Non-pigmented ciliary epithelial cell (primary cell): ENCODE measurements around the gene SDC3.
"Not testable (repeated sequence)": the region's sequence is repeated elsewhere in the genome, so short reads cannot be mapped to it uniquely, and the experiment has no call there.

Source experiments
- DNase-seq: peaks from one replicate; pipeline ENCODE4 v3.0.0-alpha.2; 2010; ENCODE audit warnings: low read depth

SDC3 gene

GRCh38 chr1:30874176-30874575 is 34.4 kb downstream of the SDC3 start:
- DNase-seq = no peak

DNA sequence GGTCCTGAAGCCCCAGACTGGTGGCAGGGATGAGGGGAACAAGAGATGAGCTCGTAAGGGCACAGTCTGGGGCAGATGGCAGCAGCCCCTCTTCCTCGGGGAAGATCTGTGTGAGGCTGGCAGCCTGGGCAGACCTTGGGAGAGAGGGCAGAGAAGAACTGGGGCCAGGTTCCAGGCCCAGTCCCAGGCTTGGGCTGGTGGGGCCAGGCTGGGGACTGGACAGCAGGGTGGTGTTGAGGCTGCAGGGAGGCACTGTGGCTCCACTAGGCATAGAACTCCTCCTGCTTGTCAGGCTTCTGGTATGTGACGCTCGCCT is 35.7 kb downstream of the SDC3 start:
- no peak for DNase-seq

- DNase-seq = no peak
These were observed 36.3 kb downstream of the SDC3 start for GRCh38 chr1:30872033-30872947.

- no peak for DNase-seq
These were observed 37.2 kb downstream of the SDC3 start for GRCh38 chr1:30871276-30871871.

DNA sequence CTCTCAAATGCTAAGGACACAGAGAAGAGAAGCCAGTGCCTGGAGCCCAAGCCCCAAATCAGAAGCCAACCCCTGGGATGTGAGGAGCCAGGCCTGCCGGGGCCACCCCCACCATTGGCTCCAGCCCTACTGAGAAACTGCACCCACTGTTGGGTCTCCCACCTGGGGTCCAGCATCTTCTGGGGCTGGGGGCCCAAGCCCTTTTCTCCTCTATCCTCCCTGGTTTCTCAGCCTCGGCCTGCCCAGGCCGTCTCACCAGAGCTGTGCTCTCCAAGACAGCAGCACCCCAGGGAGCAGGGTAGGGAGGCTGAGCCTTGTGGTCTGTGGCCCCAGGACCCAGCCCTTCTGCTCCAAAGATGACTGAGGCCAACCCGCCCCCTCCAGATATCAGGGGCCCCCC is 37.9 kb downstream of the SDC3 start:
- no peak for DNase-seq

DNA sequence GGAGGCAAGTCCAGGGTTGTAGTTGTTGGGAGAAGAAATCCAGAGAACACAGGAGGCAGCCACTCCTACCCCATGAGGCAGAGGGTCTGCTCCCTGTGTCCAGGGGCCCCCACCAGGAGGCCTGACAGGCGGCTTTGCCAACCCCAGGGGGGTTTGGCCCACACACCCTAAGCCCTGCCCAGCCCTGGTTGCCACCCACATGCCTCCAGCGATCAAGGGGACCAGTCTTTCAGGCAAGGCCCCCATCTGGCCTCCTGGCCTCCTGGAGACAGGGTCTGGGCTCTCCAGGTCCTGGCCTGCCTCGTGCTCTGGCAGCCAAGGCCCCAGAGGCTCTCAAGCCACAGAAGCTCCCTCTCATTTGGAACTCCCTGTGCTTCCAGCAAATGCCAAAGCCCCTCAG is 38.5 kb downstream of the SDC3 start:
- no peak for DNase-seq

DNA sequence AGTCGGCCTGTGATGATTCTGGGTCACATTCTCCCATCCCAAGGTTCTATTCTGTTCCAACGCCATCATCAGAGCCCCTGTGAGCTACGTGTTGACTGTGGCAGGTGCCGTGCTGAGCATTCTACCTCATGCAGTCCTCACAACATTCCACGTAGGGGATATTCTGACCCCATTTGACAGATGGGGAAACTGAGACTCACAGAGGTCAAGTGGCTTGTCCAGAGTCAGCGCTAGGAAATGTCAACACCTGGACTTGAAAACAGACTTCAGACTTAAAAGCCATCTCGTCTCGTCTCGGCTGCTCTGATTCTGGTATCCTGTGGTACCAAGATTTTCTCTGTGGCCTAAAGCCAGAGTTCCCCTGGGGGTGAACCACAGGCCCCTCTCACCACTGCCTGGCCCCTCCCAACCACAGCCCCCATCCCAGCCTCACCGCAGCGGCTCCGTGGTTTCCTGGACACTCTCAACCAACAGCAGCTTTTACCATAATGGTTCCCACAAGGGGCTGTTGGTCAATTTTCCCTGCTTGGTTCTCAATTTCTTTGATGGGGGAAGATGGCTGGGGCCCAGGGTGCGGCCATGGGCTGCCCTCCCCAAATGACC is 39.6 kb downstream of the SDC3 start:
- DNase-seq = no peak

DNA sequence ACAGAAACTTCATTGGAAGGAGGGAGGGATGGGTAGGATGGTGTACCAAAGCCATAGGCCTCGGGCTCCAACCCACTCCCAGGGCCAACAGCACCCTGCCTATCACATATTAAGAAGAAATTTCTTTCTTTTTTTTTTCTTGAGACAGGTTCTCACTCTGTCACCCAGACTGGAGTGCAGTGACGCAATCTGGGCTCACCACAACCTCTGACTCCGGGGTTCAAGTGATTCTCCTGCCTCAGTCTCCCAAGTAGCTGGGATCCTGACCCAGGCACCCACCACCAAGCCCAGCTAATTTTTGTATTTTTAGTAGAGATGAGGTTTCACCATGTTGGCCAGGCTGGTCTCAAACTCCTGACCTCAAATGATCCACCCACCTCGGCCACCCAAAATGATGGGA is 40.5 kb downstream of the SDC3 start:
- DNase-seq = not testable (repeated sequence)

DNA sequence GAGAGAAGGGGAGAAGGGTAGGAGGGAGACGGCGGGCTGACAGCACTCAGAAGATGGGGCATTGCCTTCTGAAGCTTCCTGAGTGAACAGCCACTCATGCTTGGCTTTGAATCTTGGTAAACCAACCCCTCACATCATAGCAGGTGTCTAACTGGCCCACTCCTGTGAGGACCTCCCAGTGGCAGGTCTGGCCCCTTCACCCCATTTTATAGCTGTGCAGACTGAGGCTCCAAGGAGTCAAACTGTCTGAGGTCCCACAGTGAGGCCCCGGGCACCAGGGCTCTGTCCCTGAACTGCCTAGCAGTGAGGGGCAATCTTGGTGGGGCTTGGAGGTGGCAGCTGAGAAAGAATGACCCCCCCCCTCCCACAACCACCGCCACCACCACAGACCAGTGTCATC is 41.0 kb downstream of the SDC3 start:
- DNase-seq = no peak

DNA sequence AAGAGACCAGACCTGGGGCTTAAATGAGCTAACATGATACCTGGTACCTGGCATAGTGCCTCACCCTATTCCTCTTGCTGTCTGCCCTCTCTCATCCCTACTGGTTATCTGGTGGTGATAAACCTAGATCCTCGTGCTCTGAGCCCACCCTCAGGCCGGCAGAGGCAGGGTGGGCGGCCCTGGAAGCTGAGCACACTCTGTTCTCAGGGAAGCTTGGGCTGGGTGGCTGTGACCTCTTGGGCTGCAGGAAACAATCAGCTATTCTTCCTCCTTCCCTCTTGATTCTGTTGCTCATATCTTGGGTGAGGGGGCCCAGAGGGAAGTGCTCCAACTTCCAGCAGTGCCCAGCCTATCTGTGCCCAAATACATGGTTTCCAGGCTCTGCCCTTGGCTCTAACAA is 42.0 kb downstream of the SDC3 start:
- no peak for DNase-seq

DNA sequence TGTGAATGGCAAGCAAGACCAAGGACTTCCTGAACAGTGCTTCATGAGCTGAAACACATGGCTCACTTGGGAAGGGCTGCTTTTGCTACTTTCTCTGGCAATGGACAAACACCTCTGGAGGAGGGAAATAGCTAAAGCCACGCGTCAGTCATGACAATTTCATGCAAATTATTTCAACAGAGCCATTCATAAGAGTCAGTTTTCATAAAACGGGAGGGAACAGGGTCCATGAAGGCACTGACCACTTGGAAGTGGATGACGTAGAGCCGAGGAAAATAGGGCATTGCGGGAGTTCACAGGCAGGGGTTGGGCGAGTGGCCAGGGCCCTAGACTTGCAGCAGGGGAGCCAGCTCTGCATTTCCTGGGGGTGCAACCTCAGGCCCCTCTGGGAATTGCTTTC is 43.9 kb downstream of the SDC3 start:
- no peak for DNase-seq

DNA sequence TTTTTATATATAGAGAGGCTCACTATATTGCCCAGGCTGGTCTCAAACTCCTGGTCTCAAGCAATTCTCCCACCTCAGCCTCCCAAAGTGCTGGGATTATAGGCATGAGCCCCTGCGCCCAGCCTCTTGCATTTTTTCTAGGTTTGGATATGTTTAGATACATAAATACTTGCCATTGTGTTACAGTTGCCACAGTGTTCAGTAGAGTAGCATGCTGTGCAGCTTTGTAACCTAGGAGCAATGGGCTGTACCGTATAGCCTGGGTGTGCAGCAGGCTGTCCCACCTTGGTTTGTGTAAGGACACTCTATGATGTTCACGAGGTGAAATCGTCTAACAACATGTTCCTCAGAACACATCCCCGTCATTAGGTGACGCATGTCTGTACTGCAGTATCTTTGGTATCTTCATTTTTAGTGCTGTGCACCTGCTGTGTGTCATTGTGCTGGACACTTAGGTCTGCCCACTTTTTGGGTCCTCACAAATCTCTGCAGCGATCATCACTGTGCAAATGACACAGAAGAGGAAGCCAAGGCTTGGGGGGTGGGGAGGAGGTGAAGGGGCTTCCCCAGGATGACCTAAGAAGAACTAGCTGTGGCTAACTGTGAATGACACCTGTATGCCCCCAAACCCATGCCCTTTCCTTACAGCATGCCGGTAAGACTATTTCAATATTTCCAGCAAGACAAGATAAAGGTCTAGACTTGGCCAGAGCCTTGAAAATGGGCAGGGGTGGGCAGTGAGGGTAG is 44.5 kb downstream of the SDC3 start:
- no peak for DNase-seq

DNA sequence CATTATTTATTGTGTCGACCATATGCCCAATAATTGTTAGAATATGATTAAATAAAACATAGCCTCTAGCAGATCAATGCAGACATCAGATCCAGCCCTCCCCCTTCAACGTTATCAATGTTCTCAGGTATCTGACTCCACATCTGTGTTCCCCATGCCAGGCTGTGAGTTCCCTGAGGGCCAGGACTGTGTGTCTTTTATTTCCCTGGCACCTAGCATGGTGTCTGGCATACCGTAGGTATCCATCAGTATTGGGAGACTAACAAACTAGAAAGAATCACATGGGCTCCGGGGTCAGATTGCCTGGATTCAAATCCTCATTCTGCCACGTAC is 48.3 kb downstream of the SDC3 start:
- DNase-seq = no peak

DNA sequence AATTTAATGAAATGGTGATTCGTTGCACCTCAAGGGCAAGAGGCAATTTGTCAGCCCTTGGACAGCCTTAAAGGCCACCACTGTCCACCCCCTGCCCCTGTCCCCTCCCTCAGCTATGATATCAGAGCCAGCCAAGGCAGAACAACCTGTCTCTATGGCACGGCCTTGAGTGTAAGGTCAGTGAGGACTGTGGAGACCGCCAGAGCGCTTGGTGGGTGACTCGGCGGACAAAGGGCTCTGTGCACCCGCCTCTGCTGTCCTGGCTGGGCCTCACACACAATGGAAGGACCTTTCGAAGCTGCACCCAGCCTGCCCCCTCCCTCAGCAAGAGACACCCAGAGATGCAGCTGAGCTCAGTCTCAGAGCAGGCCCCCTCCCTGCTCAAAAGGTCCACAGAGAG is 50.6 kb downstream of the SDC3 start:
- DNase-seq = no peak

DNA sequence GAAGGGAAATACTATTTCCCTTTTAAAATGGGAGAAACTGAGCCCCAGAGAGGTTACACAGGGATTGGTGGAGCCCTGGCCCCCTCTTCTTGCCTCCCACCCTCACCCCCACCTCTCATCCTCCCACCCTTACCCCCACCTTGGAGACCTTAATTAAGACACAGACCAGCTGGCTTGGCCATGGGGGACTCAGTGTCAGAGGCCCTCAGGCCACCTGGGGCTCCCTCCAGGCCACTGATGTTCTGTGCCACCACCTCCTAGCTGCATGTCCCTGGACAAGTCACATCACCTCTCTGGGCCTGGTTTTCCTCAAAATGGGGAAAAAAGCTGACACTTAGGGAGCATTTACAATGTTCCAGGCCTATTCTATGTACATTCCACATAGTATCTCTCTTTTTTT is 51.5 kb downstream of the SDC3 start:
- DNase-seq = no peak

DNA sequence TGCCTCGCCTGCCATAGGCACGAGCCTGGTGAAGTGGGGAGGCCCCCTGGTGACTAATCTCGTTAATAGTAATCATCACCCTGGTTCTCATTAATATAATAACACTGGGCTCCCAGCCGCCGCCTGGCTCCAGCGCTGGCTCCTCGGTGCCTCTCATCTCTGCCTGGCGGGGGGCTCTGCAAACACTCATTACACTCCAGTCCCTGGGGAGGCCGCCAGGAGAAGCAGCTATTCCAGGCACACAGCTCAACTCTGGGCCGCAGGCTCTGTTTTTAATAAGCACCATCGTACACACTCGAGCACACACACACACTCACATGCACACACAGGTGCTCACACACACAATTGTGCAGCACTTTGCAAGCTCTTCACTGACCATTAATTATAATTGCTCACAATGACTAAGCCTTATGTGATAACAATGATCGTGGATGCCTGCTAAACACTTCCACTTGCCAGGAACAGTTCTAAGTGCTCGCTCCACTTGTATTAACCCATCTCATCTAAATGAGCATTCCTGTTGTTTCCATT is 52.2 kb downstream of the SDC3 start:
- DNase-seq = no peak

DNA sequence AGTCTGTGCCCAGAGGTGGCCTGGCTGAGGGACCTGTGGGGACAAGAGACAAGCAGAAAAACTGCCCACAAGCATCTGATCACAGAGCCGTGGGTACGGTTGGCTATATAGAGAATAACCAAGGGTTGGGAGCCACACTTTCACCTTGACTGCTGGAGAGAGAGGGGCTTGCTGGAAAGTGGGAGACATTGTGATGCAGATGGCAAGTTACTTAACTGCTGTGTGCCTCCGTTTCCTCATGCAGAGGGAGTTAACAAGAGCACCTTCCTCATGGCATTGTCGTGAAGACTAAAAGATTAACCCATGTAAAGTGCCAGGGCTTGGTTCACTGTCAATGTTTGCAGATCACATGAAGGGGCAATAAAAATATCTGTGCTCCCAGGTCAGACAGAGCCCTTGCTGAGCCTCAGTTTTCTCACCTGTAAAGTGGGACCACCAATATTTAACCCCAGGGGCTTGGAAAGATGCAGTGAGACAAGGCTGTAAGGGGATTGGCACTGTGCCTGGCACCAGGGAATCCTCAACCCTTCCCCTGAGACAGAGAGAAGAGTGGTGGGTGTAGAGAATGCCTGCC is 52.8 kb downstream of the SDC3 start:
- DNase-seq = no peak

DNA sequence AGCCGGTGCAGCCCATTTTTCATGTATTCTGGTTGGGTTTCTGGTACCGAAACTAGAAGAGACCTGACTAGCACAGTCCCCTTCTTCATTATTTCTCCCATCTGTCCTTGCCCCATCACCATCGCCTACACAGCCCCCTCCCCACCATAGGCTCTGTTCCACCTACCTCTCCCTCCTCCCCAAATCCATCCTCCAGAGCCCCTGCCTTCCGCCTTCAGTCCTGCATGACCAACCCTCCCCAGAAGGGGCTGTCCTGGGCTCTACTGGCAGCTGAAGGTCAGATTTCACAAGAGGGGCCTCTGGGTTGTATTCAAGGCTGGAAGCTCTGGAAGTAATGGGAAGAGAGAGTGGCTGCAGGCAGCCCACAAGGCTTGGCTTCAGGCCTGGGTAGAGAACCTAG is 55.2 kb downstream of the SDC3 start:
- no peak for DNase-seq

DNA sequence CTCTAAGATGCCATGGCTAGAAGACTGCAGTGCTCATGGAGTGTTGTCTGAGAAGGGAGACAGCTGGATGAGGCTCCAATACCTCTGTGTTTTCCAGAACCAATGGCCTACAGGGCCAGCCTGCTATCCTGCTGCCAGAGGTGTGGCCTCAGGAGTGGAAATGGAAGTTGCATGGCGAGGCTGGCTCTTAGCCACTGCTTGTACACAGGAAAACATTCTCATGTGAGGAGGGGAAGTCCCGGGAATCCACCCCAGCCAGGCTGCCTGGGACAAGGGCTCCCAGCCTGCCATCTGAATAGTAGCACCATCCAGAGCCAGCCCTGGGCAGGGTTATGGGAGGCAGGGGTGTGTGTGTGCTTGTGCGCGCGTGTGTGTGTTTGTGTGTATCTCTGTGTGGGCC is 56.5 kb downstream of the SDC3 start:
- no peak for DNase-seq

DNA sequence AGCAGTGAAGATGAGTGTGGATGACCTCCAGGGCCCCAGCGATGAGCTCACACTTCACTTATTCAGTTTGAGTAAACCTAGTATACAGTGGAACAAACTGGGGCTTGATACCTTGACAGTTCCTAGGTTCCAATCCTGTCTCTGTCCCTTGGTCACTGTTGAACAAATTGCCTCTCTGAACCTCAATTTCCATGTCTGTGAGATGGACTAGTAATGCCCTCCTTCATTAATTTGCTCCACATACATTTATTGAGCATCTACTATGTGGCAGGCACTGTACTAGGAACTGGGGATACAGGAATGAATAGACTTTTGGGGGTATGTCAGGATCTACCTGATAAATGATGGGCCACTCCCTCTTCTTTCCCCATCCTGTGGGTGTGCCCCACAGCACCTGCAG is 57.3 kb downstream of the SDC3 start:
- no peak for DNase-seq

DNA sequence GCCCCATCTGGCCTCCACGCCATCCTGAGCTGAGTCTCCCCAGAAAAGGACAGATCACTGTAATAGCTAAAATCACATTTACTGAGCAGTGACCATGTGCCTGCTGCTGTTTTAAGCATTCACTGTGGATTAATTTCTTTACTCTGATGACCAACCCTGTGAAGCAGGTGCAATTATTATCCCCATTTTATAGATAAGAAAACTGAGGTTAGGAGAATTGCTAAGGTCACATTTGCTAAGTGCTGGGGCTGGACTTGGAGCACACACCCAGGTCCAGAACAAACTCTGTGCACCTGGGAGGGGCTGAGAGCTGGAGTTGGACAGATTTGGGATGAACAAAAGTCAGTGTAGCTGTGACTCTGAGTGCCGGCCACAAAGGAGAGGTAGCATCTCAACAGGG is 58.0 kb downstream of the SDC3 start:
- DNase-seq = no peak

DNA sequence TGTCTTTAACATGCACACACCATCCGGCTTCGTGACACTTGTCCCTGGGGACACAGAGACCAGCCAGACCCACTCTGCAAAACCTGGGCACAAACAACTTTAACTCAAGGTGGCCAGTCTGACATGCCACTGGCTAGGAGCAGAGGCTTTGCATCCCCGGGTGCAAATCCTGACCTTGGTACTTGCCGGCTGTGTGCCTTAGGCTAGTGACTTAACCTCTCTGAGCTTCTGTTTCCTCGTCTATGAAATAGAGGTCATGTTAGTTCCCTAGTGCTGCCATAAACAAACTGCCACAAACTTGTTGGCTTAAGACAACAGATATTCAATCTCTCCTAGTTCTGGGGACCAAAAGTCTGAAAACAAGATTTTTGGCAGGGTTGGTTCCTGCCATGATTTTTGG is 60.4 kb downstream of the SDC3 start:
- no peak for DNase-seq
